ENCODE results near the gene SUSD2. TPM values are rescaled to one million over a fixed set of nuclear protein-coding genes. Genes with fewer than 3 reads are reported as not detected.
A peak's percentile ranks its signal among the peaks of the same experiment; 100 is the strongest.

SUSD2 gene
- polyA plus RNA-seq, 1 of the 3 experiments (the other 2 are of a cell fraction) = 0.82 TPM

DNA sequence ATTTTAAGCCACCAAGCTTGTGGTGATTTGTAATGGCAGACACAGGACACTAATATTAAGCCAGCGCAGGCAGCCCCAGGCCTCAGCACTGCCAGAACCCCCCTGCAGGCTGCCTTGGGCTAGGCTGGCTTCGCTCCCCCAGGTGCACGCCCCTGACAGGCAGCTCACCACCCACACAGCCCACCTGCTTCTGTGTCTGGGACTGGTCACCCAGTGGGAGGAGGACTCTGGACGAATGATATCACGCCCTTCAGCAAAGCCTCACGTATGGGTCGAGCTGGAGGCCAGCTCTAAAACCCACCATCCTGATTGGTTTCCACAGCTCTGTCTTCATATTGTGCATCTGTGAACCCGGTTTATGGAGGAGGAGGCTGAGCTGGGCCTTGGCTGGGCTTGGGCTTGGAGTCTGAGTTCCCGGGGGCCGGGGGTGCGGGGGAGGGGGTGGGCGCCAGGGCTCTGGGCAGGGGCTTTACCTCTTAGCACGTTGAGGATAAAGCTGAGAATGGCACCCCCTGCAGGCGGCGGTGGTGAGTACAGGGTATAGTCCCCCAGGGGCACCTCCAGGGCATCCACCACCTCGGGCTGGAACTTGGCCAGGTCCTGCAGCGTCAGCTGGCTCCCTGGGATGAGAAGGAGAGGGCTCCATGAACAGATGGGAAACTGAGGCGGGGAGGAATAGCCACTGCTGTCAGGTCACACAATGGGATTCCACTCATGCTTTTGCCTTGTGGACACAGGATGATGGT lies 49.8 kb downstream of the SUSD2 start:
- Histone ChIP-seq H3F3A (replicated peaks; ENCODE audit: insufficient read depth) (no peaks in the 10 kb centered on the region), H3K4me1 (ENCODE audit: control insufficient read depth in 1 of 2, insufficient read depth in 2 of 2, low read depth in 1 of 2, low read length in 1 of 2) (peaks cover 0 to 5% of the 10 kb centered on the region in 2 experiments; a peak in 1 of 4 replicates), H3K27ac (ENCODE audit: low read depth in 2 of 2, low read length in 1 of 2) (no peak overlapping the region), H3K79me2 (ENCODE audit: insufficient read depth) (no peaks in the 10 kb centered on the region), H3K27me3 (ENCODE audit: insufficient read depth) (no peaks in the 10 kb centered on the region), H3K4me2 (no peak overlapping the region), H3K9me3 (no peaks in the 10 kb centered on the region), H3K9me2 (no peaks in the 10 kb centered on the region), H4K20me1 (ENCODE audit: insufficient read depth) (no peaks in the 10 kb centered on the region), H2AFZ (ENCODE audit: low read depth) (no peak overlapping the region), H3K4me3 (ENCODE audit: low read depth in 2 of 2, low read length in 1 of 2) (no peak overlapping the region), H3K9ac (no peak overlapping the region), H3K36me3 (replicated peaks in 1 of 2; ENCODE audit: control insufficient read depth in 1 of 2, insufficient read depth in 2 of 2, low read length in 1 of 2) (no peaks in the 10 kb centered on the region)
- ChIA-PET POLR2A (no interaction called here), CTCF (interaction anchor here (0.6 to 2.6 kb wide), 13 partner anchors 8 to 219 kb away, joined by 3 to 11 read pairs (median 4); no protein-coding TSS in a partner anchor)
- peak; percentile 53 for DNase-seq
- TF ChIP-seq, protein P1, sequence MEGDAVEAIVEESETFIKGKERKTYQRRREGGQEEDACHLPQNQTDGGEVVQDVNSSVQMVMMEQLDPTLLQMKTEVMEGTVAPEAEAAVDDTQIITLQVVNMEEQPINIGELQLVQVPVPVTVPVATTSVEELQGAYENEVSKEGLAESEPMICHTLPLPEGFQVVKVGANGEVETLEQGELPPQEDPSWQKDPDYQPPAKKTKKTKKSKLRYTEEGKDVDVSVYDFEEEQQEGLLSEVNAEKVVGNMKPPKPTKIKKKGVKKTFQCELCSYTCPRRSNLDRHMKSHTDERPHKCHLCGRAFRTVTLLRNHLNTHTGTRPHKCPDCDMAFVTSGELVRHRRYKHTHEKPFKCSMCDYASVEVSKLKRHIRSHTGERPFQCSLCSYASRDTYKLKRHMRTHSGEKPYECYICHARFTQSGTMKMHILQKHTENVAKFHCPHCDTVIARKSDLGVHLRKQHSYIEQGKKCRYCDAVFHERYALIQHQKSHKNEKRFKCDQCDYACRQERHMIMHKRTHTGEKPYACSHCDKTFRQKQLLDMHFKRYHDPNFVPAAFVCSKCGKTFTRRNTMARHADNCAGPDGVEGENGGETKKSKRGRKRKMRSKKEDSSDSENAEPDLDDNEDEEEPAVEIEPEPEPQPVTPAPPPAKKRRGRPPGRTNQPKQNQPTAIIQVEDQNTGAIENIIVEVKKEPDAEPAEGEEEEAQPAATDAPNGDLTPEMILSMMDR (IDR thresholded peaks at IDR 0.05) = peak; percentile 37; the same call in 1 of the 2 replicates
- TF ChIP-seq, protein P2, sequence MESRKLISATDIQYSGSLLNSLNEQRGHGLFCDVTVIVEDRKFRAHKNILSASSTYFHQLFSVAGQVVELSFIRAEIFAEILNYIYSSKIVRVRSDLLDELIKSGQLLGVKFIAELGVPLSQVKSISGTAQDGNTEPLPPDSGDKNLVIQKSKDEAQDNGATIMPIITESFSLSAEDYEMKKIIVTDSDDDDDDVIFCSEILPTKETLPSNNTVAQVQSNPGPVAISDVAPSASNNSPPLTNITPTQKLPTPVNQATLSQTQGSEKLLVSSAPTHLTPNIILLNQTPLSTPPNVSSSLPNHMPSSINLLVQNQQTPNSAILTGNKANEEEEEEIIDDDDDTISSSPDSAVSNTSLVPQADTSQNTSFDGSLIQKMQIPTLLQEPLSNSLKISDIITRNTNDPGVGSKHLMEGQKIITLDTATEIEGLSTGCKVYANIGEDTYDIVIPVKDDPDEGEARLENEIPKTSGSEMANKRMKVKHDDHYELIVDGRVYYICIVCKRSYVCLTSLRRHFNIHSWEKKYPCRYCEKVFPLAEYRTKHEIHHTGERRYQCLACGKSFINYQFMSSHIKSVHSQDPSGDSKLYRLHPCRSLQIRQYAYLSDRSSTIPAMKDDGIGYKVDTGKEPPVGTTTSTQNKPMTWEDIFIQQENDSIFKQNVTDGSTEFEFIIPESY (IDR thresholded peaks at IDR 0.05; ENCODE audit: borderline replicate concordance, low read depth) = no peak
- 77% methylated on average over 13 of the region's 18 CpGs for WGBS (ENCODE audit: low lambda C conversion rate)

DNA sequence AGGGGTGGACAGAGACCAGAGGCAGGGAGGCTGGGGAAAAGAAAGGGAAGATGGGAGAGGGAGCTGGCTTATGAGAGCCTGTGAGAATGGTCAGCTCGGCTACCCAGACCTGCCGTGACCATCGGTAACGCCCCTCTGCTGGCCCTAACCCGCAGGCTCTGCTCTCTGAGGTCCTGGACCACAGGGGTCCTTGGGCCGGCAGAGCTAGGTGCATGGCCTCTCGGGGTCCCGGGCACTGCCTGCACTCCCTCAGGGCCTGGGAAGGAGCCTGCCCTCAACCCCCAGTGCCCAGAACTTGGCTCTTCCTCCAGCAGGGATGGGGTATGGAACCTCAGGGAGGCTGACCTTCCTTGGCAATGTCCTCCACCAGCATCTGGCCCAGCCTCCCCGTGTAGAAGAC lies 50.4 kb downstream of the SUSD2 start:
- Histone ChIP-seq H3K9ac (no peak overlapping the region), H3K79me2 (ENCODE audit: insufficient read depth) (no peaks in the 10 kb centered on the region), H3K9me3 (no peaks in the 10 kb centered on the region), H3K27ac (ENCODE audit: low read depth in 2 of 2, low read length in 1 of 2) (no peak overlapping the region), H3K4me3 (ENCODE audit: low read depth in 2 of 2, low read length in 1 of 2) (no peak overlapping the region), H3K36me3 (replicated peaks in 1 of 2; ENCODE audit: control insufficient read depth in 1 of 2, insufficient read depth in 2 of 2, low read length in 1 of 2) (no peaks in the 10 kb centered on the region), H3F3A (replicated peaks; ENCODE audit: insufficient read depth) (no peaks in the 10 kb centered on the region), H3K4me1 (ENCODE audit: control insufficient read depth in 1 of 2, insufficient read depth in 2 of 2, low read depth in 1 of 2, low read length in 1 of 2) (peaks cover 0 to 6% of the 10 kb centered on the region in 2 experiments; a peak in 1 of 4 replicates), H2AFZ (ENCODE audit: low read depth) (no peak overlapping the region), H3K9me2 (no peaks in the 10 kb centered on the region), H3K4me2 (no peak overlapping the region), H4K20me1 (ENCODE audit: insufficient read depth) (no peaks in the 10 kb centered on the region), H3K27me3 (ENCODE audit: insufficient read depth) (no peaks in the 10 kb centered on the region)
- TF ChIP-seq, protein P2 (IDR thresholded peaks at IDR 0.05; ENCODE audit: borderline replicate concordance, low read depth) = no peak
- TF ChIP-seq EP300 (IDR thresholded peaks at IDR 0.05; ENCODE audit: borderline replicate concordance in 1 of 2, low read depth in 1 of 2, low read length in 1 of 2) (no peak), GABPA (IDR thresholded peaks at IDR 0.05; ENCODE audit: low read depth) (no peak), FOXJ3 (CRISPR knock-in tag; IDR thresholded peaks at IDR 0.05) (no peak), TAF1 (IDR thresholded peaks at IDR 0.05; ENCODE audit: borderline replicate concordance, low read depth, low read length) (no peak)
- TF ChIP-seq, protein P3, sequence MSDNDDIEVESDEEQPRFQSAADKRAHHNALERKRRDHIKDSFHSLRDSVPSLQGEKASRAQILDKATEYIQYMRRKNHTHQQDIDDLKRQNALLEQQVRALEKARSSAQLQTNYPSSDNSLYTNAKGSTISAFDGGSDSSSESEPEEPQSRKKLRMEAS (IDR thresholded peaks at IDR 0.05; ENCODE audit: low read depth) = no peak
- ChIA-PET POLR2A (no interaction called here), CTCF (interaction anchor here (0.6 to 2.6 kb wide), 10 partner anchors 9 to 74 kb away, joined by 3 to 11 read pairs (median 4); no protein-coding TSS in a partner anchor)
- DNase-seq = peak; percentile 15
- 100% methylated on average over 4 of the region's 9 CpGs for WGBS (ENCODE audit: low lambda C conversion rate)

Data from SK-N-SH (cell line).